ENCODE results near the gene TTC33.

DNA sequence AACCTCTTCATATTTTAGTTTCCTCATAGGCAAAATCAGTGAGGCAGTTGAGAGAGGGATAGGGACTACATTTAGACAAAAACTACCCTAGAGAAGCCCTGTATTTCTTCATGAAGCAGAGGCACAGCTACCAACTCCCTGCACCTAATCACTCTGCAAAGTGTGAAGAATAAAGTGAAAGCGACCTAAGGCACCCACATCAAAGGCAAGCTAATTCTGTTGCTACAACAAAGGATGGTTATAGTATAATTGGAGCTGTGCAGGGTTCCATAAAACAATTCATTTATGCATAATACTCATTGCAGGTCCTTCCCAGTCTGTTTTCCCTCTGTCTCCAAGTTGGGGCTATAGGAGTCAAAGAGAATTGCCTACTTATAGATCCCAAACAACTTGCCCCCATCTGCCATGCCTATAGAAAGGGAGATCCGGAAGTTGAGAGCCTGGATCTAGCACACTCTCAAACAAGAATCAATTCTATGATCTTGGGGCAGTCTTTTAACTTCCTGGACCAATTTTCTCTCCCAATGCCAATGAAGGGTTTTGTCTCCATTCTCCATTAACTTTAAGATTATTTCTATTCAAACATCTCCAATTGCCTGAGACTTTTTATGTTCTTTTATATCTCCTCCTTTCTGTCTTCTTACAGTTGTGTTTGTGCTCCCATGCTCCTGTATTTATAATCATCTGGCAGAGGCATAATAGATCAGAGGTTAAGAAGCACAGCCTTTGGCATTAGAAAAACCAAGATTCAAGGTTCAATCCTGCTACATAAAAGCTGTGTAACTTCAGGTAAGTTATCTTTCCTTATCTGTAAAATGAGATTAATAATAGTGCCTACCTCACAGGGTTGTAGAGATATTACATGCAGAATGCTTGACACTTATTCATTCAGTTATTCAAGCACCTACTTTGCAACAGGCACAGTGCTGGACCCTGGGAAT lies 132.0 kb downstream of the TTC33 start:
- TF ChIP-seq, protein P1, sequence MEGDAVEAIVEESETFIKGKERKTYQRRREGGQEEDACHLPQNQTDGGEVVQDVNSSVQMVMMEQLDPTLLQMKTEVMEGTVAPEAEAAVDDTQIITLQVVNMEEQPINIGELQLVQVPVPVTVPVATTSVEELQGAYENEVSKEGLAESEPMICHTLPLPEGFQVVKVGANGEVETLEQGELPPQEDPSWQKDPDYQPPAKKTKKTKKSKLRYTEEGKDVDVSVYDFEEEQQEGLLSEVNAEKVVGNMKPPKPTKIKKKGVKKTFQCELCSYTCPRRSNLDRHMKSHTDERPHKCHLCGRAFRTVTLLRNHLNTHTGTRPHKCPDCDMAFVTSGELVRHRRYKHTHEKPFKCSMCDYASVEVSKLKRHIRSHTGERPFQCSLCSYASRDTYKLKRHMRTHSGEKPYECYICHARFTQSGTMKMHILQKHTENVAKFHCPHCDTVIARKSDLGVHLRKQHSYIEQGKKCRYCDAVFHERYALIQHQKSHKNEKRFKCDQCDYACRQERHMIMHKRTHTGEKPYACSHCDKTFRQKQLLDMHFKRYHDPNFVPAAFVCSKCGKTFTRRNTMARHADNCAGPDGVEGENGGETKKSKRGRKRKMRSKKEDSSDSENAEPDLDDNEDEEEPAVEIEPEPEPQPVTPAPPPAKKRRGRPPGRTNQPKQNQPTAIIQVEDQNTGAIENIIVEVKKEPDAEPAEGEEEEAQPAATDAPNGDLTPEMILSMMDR (conservative IDR thresholded peaks at IDR 0.05): no peak
- TF ChIP-seq ZFX (IDR thresholded peaks at IDR 0.05): no peak

Measured in C4-2B (cell line).